Measurements from ENCODE around the gene RBM22.

DNA sequence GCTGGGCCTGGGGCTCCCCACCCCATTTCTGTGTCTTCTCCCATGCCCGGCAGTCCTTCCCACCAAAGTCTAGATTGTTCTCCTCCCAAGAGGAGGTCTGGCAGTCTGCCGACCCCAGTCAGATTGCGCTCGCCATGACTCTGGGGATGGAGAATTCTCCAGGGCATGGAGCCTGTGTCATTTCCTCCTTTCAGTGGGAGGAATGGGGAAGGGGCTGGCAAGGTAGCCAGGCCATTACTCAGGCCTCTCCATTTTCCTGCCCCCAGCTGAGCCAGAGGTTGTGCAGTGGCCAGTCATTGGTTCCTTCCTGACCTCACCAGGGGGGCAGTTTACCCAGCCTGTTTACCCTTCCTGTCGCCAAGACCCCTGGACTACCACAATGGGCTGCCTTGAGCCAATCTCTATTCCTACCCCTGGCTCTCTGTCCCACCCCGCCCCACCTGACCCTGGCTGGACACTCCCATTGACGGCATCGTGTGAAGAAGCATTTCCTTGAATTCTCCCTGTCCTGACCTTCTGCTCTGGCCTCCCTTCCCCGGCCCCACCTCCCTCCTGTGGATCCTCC, 59.8 kb downstream of the RBM22 start:
- no peak for TF ChIP-seq POLR2AphosphoS5 (IDR thresholded peaks at IDR 0.05; ENCODE audit: low read depth, low read length)
- no peak for TF ChIP-seq RAD21 (IDR thresholded peaks at IDR 0.05; ENCODE audit: low read depth)
- no peak for TF ChIP-seq SP1 (IDR thresholded peaks at IDR 0.05; ENCODE audit: low read depth)
